ENCODE measurements around the gene RYR3. TPM values are rescaled to one million over a fixed set of nuclear protein-coding genes. Genes with fewer than 3 reads are reported as not detected.

Gene RYR3
- total and polyA plus RNA-seq, 10 of the 15 experiments (the other 5 are each of a cell fraction or from before 2014, with no cell fraction given), result under 0.01 to 0.44 (median 0.16) TPM; not detected in 5

DNA sequence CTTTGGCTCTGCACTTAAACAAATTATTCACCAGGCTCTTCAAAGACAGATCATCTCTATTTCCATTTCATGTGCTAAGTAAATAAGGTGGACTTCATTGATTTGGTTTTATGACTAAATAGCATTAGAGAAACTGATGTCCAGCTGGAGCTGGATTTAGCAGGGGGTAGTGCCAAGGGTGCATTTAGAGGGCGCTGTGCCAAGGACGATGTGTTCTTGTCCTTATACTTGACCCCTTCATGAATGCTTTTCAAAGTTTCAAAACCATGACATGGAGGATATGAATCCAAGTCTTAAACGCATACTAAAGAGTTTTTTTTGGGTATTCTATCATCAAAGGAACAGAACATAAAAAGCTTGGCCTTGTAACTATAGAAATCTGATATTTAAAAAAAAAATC, 233.2 kb downstream of the RYR3 start:
- H3K4me1 ChIP-seq (ENCODE audit: control insufficient read depth, insufficient read depth, low read length), result no peaks in the 10 kb centered on the region
- no peaks in the 10 kb centered on the region for H3K36me3 ChIP-seq (ENCODE audit: control insufficient read depth in 2 of 2, insufficient read depth in 2 of 2, low read length in 1 of 2)
- no peak overlapping the region for H3K27ac ChIP-seq (ENCODE audit: control insufficient read depth, insufficient read depth)
- BruUV-seq (replicated peaks), result no TSS peak
- no peak overlapping the region for H3K4me2 ChIP-seq (ENCODE audit: control insufficient read depth, insufficient read depth)
- no peaks in the 10 kb centered on the region for H3K27me3 ChIP-seq (replicated peaks in 1 of 2; ENCODE audit: control insufficient read depth in 2 of 2, insufficient read depth in 2 of 2, low read length in 1 of 2)
- no peak for DNase-seq (ENCODE audit: low read depth, low spot score)
- intact Hi-C loops (cut with micrococcal nuclease; ENCODE audit: unreplicated experiment), result no loop called here
- in situ Hi-C loops (cut with MboI), result no loop called here
- ChIA-PET RAD21 (ENCODE audit: unreplicated experiment) (no interaction called here), SMC1A (ENCODE audit: uncharacterized antibody, unreplicated experiment) (no interaction called here), POLR2A (no interaction called here), CTCF (no interaction called here)
- no peak for FAIRE-seq
- TF ChIP-seq HCFC1 (IDR thresholded peaks at IDR 0.05; ENCODE audit: low read length), result no peak
- no peak for TF ChIP-seq NFIC (IDR thresholded peaks at IDR 0.05; ENCODE audit: low read depth, low read length)
- ATAC-seq, result no peak
- no peaks in the 10 kb centered on the region for H3K9me3 ChIP-seq (replicated peaks; ENCODE audit: control insufficient read depth, insufficient read depth, low read length)
- H3K9ac ChIP-seq (ENCODE audit: control insufficient read depth, insufficient read depth, low read length), result no peak overlapping the region
- WGBS (ENCODE audit: insufficient coverage, insufficient replicate concordance, low lambda C conversion rate, missing lambda C conversion rate), result 5% methylated on average over 3 of the region's 3 CpGs
- no peak overlapping the region for H2AFZ ChIP-seq (ENCODE audit: control insufficient read depth, low read depth, low read length)
- H3K79me2 ChIP-seq (ENCODE audit: control insufficient read depth, insufficient read depth, low read length), result no peaks in the 10 kb centered on the region
- no peak overlapping the region for H3K4me3 ChIP-seq
- no peaks in the 10 kb centered on the region for H4K20me1 ChIP-seq (ENCODE audit: control insufficient read depth, insufficient read depth)

DNA sequence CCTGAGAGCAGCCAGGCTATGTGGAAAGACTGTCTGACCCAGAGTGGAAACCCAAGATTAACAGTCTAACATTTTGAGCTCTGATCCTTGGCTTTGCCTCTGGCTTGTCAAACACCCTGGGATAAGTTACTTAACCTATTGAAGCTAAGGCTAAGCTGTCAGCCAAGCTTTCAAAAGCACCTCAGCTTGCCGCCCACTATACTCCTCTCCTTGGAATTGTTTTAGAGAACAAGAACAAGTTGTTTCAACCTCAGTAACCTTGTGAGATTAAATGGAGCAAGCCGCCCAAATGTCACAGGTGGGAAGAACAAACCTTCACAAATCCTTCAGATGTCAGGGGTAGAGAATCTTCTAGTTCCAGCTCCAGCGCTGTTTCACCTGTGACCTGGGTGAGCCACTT, 235.1 kb downstream of the RYR3 start:
- CTCF ChIA-PET, result no interaction called here
- H4K20me1 ChIP-seq (ENCODE audit: control insufficient read depth, insufficient read depth), result no peaks in the 10 kb centered on the region
- H3K4me2 ChIP-seq (ENCODE audit: control insufficient read depth, insufficient read depth), result no peak overlapping the region
- SMC1A ChIA-PET (ENCODE audit: uncharacterized antibody, unreplicated experiment), result no interaction called here
- DNase-seq (ENCODE audit: low read depth, low spot score) (no peak), FAIRE-seq (no peak), ATAC-seq (no peak)
- H3K4me1 ChIP-seq (ENCODE audit: control insufficient read depth, insufficient read depth, low read length), result no peaks in the 10 kb centered on the region
- no peak overlapping the region for H2AFZ ChIP-seq (ENCODE audit: control insufficient read depth, low read depth, low read length)
- RAD21 ChIA-PET (ENCODE audit: unreplicated experiment), result no interaction called here
- TF ChIP-seq SMAD5 (IDR thresholded peaks at IDR 0.05; ENCODE audit: low read depth) (no peak), STAT3 (IDR thresholded peaks at IDR 0.05; ENCODE audit: low read depth, low read length) (no peak)
- TF ChIP-seq, protein P1, sequence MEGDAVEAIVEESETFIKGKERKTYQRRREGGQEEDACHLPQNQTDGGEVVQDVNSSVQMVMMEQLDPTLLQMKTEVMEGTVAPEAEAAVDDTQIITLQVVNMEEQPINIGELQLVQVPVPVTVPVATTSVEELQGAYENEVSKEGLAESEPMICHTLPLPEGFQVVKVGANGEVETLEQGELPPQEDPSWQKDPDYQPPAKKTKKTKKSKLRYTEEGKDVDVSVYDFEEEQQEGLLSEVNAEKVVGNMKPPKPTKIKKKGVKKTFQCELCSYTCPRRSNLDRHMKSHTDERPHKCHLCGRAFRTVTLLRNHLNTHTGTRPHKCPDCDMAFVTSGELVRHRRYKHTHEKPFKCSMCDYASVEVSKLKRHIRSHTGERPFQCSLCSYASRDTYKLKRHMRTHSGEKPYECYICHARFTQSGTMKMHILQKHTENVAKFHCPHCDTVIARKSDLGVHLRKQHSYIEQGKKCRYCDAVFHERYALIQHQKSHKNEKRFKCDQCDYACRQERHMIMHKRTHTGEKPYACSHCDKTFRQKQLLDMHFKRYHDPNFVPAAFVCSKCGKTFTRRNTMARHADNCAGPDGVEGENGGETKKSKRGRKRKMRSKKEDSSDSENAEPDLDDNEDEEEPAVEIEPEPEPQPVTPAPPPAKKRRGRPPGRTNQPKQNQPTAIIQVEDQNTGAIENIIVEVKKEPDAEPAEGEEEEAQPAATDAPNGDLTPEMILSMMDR (IDR thresholded peaks at IDR 0.05 in 2 of 3, conservative IDR thresholded peaks at IDR 0.05 in 1 of 3; ENCODE audit: control insufficient read depth in 2 of 3, extremely low read depth in 1 of 3, insufficient read depth in 1 of 3, low read depth in 3 of 3, low read length in 3 of 3), result no peak
- 13% methylated on average over 3 of the region's 3 CpGs for WGBS (ENCODE audit: insufficient coverage, insufficient replicate concordance, low lambda C conversion rate, missing lambda C conversion rate)
- H3K36me3 ChIP-seq (ENCODE audit: control insufficient read depth in 2 of 2, insufficient read depth in 2 of 2, low read length in 1 of 2), result no peaks in the 10 kb centered on the region
- no TSS peak for BruUV-seq (replicated peaks)
- POLR2A ChIA-PET, result no interaction called here
- no peaks in the 10 kb centered on the region for H3K79me2 ChIP-seq (ENCODE audit: control insufficient read depth, insufficient read depth, low read length)
- no peak overlapping the region for H3K4me3 ChIP-seq
- no peaks in the 10 kb centered on the region for H3K9me3 ChIP-seq (replicated peaks; ENCODE audit: control insufficient read depth, insufficient read depth, low read length)
- no peaks in the 10 kb centered on the region for H3K27me3 ChIP-seq (replicated peaks in 1 of 2; ENCODE audit: control insufficient read depth in 2 of 2, insufficient read depth in 2 of 2, low read length in 1 of 2)
- in situ Hi-C loops (cut with MboI) (no loop called here), intact Hi-C loops (cut with micrococcal nuclease; ENCODE audit: unreplicated experiment) (no loop called here)
- H3K9ac ChIP-seq (ENCODE audit: control insufficient read depth, insufficient read depth, low read length), result no peak overlapping the region
- H3K27ac ChIP-seq (ENCODE audit: control insufficient read depth, insufficient read depth), result no peak overlapping the region
